GM19468 (cell line): Measurements from ENCODE around the gene CDH1.
"Not testable (repeated sequence)": the region's sequence is repeated elsewhere in the genome, so short reads cannot be mapped to it uniquely, and the experiment has no call there.

Experiments used
- ATAC-seq: cut with Tn5 transposase; IDR thresholded peaks from one replicate; pipeline ENCODE4 v1.9.1; 2021; ENCODE audit warnings: mild to moderate bottlenecking, moderate library complexity, moderate number of reproducible peaks; ENCODE audit not compliant: unreplicated experiment; ENCODE audit errors: extremely low read depth

Gene CDH1

DNA sequence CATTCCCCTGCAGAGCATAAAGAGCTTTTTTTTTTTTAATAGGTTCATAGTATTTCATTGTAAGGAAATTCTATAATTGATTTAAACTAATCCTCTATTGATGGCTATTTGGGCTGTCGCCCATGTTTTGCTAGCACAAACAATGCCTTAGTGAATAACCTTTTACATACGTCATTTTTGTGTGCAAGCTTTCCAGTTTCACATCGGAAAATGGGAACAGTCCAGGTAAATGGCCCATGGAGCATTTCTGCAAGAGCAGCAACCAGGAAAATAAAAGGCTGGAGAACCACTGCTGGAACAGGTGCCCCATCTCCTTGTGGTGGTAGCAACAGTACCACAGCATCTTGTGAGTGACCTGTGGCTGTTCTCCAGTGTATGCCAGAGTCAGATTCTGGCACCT, 48.6 kb downstream of the CDH1 start:
- no peak for ATAC-seq

DNA sequence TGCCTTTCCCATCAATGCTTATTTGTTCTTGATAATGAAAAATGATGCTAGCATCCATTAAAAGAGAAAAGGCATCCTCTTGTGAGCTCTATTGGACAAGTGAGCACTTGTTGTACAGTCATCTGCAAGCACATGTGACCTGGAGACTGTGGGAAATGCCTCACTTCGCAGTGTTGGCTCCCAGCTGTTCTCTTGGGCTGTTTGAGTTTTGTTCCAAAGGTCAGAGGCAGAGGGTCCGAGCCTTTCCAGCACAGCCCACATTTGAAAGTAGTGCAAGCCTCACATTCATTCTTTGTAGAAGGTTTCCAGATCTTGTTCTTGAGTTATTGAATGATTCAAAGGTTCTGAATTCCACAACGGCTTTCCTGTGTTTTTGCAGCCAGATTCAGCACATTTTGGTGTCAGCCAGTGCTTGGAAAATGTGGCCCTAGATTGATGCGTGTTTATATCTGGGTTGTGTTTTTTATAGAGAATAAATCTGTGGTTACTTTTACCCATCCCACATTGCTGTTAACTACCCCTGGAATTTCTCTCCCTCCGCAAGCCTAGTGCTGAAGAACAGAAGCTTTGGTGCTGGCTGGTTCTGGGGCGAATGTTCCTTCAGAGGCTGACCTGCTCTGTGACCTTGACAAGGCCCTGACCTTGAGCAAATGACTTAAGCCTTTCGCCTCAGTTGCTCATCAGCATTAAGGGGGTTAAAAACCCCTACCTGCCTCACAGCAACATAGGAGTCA, 49.8 kb downstream of the CDH1 start:
- ATAC-seq: no peak

DNA sequence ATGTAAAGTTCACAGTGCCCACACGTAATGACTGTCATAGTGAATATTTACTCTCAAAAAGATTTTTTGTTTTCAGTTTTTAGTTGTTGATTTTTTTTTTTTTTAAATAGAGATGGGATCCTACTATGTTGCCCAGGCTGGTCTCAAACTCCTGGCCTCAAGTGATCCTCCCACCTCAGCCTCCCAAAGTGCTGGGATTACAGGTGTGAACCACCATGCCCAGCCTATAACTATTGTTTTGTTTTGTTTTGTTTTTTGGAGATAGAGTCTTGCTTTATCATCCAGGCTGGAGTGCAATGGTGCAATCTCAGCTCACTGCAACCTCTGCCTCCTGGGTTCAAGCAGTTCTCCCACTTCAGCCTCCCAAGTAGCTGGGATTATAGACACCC, 50.3 kb downstream of the CDH1 start:
- not testable (repeated sequence) for ATAC-seq

DNA sequence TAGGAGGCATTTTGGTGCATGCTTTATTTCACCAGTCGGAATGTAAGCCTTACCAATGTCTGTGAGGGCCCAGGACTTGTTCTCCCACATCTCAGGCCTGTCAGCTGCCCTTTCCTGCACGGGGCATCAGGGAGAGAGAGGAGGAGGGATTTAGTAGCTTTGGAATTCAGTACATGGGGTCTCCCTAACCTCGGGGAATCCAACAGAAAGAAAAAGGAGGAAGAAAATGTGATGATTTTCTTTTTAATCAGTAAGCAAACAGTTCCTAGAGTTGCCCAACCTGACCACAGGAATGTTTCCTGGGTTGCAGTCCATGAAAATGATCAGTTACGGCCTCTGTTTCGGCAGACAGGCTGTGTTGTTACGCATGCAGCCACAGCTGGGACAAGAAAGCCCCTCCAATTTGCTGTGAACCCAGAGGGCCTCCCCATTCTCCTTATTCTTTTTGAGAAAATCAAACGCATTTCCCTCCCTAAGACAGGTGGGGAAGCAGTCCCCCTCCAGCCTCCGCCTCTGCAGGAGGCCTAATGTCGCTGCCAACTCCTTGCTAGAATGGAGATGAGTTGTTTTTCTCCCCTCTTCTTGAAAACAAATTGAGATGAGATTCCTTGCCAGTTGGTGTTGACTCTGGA, 53.2 kb downstream of the CDH1 start:
- no peak for ATAC-seq

DNA sequence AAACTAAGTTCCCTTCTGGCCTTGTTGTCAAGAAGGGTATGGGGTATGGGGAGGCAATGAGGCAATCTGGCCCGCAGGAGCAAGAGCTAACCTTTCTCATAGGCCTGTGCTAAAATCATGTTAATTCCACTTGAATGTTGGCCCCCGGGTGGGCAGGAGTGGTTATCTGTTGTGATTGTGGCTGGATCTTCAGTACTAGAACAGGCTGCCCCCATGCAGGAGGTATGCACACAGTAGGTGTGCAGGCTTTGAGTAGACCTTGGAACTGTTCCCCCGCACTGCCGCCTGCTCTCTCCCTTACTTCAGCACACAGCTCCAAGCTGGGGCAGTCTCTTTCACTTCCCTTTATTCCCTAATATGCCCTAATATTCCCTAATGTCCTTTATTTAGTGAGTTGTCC, 53.9 kb downstream of the CDH1 start:
- no peak for ATAC-seq

DNA sequence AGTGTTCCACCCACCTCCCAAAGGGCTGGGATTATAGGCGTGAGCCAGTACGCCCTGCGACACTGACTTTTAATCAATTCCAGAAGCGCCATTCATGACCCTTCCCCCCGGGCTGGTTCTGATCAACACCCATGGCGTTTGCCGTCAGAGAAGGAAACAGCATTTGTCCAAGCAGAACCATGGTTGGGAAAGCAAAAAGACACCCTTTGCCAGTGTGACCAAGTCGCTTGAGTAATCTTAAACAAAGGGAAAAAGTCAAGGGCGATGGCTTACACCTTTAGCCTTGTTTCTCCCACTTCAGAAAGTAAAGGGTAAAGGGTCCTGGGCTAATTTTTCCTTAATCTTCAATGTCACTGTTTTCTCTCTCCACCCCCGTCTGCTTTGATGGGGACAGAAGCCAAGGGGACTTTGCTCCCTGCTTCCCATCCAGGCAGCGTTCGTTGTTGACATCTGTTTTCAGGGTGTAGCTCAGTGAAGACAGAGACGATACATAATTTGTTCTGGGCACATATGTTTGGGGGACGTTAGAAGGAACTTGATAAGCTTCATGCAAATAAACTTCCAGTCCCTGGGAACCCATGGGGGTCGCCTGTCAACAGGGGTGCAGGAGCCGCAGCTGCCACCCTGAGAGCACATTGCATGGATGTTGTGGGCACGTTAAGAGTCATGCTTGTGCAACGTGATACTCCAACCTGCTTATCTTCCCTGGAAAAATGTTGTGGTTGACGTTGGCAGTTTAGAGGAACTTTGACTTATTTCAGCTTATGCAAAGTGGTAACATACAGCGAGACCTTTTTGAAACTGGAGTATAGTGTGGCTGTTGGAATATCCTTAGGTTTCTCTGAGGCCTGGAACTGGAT, 55.6 kb downstream of the CDH1 start:
- ATAC-seq: no peak

DNA sequence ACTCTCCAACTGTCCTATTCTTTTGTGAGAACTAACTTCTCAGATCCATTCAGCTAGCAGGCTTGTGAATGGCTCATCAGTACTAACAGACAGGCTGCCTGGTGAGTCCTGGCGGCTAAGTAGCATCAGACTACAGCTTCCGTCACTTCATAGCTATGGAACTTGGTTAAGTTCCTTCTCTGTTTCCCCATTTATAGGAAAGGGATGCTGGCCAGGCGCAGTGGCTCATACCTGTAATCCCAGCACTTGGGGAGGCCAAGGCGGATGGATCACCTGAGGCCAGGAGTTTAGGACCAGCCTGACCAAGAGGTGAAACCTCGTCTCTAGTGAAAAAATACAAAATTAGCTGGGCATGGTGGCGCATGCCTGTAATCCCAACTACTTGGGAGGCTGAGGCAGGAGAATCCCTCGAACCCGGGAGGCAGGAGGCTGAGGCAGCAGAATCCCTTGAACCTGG, 56.3 kb downstream of the CDH1 start:
- no peak for ATAC-seq

DNA sequence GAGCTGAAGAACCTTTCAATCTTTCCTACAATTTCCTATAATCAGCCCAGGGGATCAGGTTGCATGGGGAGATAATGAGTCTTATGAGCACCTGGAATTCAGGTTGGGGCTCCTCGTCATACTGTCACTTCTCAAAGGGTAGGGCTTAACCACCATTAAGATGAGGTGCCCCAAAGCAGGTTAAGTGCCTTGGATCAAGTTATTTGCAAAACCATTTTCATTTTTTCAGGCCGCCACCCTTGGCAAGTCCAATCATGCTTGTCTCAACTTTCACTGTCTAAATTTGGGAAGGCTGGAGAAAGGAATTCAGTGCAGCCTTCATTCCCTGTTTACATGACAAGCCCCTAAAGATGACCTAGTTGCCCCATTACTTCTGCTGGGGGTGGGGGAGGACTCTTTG, 61.3 kb downstream of the CDH1 start:
- no peak for ATAC-seq

DNA sequence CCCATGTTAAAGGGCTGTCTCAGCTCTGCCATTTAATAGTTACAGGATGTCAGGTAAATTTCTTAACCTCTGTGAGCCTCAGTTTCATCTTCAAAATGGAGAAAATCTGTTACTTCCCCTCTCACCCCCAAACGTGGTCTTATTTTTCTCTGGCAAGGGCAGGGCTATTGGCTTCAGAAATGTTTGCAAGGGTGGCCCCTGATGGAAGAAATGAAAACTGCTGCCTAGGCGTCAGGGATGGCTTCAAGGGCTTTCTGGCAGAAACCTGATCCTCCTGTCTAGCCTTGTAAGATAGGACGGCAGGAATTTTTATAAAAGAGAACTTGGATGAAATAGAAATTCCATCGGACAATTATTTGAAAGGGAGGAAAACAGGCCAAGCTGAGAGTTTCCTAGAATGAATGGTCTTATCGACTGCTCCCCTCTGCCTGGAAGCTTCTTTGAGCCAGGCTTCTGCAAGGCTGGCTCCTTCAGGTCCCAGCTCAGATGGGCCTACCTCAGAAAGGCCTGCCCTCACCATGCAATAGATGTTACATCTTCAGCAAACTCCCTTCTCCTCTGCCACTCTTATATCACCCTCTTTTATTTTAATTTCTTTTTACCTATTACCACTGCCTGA, 63.3 kb downstream of the CDH1 start:
- peak; percentile 39 for ATAC-seq

DNA sequence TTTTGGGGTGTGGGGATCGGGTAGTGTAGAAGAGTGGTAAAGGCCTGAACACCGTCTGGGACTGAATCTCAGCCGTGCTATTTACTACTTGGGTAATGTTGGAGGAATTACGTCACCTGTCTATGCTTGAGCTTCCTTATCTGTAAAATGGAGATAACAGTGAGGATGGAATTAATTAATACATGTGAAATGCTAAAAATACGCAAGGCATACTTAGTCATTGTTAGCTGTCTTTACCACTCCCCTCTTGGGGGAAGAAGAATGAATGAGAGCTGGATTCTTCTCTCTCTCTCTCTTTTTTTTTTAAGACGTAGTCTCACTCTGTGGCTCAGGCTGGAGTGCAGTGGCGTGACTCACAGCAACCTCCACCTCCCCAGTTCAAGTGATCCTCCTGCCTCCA, 65.1 kb downstream of the CDH1 start:
- no peak for ATAC-seq

DNA sequence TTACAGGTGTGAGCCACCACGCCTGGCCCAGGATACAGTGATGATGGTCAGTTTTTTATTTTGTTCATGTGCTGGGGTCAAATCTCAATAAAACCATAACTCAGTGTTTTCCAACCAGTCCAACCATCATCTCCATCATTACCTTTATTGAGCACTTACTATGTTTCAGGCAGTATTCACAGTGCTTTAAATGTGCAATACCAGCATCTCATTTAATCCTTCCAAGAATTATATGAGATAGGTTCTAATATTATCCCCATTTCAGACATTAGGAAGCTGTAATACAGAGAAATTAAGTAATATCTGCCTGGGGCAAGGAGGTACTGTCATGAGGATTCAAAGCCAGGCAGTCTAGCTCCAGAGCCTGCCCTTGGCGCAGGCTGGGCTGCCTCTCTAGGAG, 69.3 kb downstream of the CDH1 start:
- no peak for ATAC-seq

DNA sequence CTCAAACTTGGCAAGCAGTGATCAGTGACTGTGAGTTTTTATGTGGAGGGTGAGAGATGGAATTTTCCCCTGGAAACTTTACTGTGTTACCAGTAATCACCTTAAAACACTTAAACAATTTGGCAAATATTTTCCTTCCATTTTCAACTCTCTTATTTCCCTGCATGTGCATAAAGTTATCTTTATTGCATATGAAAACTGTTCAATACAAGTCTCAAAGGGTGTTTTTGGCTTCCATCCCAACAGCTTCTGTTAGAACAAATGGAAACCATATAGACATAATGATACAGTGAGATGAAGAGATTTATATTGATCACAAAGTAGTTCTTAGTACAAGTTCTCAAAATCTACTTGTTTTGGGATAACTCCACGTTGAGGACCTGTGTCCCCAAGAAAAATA, 69.9 kb downstream of the CDH1 start:
- ATAC-seq: no peak

DNA sequence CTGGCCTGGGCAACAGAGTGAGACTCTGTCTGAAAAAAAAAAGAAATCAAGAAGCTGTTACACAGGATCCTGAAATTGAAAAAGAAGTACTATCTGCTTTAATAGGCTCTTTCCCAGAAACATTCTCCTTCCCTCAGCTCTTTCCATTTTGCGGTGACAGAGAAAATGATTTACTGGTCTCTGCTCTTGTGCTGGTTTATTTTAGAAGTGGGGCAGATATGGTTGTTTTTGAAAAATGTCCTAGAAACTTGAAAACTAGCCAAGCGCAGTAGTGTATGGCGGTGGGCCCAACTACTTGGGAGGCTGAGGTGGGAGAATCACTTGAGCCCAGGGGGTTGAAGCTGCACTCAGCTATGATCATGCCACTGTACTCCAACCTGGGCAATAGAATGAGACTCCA, 77.4 kb downstream of the CDH1 start:
- ATAC-seq: no peak

DNA sequence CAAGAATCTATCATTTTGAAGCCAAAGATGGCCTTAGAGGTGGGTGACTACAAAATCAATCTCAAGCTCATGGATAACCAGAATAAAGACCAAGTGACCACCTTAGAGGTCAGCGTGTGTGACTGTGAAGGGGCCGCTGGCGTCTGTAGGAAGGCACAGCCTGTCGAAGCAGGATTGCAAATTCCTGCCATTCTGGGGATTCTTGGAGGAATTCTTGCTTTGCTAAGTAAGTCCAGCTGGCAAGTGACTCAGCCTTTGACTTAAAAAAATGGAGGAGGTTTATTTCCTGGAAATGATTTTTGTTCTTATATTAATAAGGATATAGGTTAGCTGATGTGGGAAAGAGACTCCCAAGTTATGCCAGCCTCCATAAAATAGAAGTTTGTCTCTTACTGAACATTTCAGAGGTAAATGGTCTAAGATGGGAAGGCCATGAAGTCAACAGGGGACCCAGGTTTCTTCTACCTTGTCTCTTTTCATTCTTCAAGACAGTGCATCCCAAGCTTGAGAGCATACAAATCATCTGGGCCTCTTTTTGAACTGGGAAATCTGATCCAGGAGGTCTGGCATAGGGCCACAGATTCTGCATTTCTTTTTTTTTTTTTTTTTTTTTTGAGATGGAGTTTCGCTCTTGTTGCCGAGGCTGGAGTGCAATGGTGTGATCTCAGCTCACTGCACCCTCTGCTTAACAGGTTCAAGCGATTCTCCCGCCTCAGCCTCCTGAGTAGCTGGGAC, 86.5 kb downstream of the CDH1 start:
- no peak for ATAC-seq

DNA sequence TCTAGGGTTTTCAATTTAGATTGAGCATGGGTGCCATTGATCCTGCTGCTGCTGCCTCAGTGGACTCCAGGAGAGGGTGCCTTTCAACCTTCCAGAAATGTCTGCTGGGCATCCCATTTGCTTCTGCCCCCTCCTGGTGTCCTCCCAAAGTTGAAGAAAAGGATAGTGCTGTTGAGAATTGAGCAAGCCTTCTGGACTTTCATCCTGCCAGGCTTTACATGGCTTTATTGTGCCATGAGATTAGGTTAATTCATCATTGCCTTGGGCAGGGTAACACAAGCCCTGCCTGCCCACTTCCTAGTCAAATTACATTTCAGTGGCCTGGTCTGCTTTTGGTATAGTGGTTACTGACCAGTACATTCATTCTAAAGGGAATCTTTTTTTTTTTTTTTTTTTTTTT, 88.3 kb downstream of the CDH1 start:
- ATAC-seq: no peak

DNA sequence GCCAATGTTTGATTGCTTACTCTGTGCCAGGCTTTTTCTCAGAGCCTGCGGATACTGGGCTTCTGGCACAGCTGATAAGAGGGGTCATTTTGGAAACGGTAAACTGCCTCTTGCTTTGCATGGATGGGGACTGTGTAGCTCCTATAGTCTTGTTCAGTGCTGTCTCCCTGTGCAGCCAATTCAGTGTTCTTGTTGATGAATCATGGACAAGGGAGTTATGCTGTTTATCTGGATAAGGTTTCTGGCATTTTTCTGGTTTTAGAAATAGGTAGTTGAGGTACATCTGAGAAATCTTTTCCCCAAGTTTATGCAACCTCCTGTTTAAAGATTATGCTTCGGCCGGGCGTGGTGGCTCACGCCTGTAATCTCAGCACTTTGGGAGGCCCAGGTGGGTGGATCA, 89.6 kb downstream of the CDH1 start:
- no peak for ATAC-seq

DNA sequence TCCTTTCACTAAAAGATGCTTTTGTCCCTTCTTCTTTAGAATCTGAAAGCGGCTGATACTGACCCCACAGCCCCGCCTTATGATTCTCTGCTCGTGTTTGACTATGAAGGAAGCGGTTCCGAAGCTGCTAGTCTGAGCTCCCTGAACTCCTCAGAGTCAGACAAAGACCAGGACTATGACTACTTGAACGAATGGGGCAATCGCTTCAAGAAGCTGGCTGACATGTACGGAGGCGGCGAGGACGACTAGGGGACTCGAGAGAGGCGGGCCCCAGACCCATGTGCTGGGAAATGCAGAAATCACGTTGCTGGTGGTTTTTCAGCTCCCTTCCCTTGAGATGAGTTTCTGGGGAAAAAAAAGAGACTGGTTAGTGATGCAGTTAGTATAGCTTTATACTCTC, 96.2 kb downstream of the CDH1 start:
- no peak for ATAC-seq

DNA sequence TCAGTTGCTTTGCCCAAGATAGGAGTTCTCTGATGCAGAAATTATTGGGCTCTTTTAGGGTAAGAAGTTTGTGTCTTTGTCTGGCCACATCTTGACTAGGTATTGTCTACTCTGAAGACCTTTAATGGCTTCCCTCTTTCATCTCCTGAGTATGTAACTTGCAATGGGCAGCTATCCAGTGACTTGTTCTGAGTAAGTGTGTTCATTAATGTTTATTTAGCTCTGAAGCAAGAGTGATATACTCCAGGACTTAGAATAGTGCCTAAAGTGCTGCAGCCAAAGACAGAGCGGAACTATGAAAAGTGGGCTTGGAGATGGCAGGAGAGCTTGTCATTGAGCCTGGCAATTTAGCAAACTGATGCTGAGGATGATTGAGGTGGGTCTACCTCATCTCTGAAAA, 97.5 kb downstream of the CDH1 start:
- ATAC-seq: no peak

DNA sequence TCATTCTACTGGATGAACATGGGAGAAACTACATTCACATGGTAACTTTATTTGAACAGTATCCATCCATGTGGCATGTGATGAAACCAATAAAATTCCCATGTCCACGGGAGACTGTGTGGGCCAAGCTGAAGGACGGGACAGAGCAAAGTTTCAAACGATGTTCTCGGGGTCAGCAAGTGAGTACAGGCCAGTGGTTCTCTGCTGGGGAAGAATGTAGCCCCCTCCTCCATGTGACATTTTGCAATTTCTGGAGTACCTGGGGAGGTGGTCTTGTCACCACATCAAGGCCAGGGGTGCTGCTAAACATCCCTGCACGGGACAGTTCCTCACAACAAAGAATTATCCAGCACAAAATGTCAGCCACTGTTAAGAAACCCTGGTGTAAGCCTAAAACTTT, 98.9 kb downstream of the CDH1 start:
- no peak for ATAC-seq

DNA sequence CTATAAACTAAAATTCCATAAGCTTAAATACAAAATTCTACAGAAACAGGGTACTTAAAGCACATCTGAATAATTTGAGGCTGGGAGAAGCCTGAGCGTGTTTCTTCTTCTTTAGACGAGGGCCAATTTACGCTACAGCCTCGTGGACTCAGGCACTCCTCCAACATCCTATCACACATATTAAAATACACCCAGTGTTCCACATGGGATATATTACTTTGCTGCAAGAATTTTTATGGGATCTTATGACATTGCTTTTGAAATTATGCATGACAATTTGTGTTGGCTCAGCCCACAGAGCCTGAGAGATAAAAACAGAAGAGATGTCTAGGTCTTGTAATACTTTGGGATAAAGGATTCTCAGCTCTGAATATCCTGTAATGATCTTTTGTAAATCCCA, 102.7 kb downstream of the CDH1 start:
- ATAC-seq: no peak
